Lower lobe of right lung (tissue), 2 donors: ENCODE measurements around the gene NPIPA2. TPM values are rescaled to one million over a fixed set of nuclear protein-coding genes. Genes with fewer than 3 reads are reported as not detected.
"Not testable (repeated sequence)": the region's sequence is repeated elsewhere in the genome, so short reads cannot be mapped to it uniquely, and the experiment has no call there.

ENCODE experiments used
- ATAC-seq, 2 donors: fragments of 200-7000 bp; cut with Tn5 transposase; one replicate each; pipeline ENCODE4 v1.9.1; 2020 to 2022; ENCODE audit warnings: mild to moderate bottlenecking in 2 of 2, moderate library complexity in 2 of 2
- DNase-seq: peaks from one replicate; pipeline ENCODE4 v3.0.0-alpha.2; 2020
- H3K27ac ChIP-seq: fragments of 200-600 bp; one replicate; pipeline ENCODE4 v1.8.0; 2022
- H3K27me3 ChIP-seq: fragments of 200-600 bp; one replicate; pipeline ENCODE4 v1.8.0; 2022; ENCODE audit warnings: low read depth
- H3K36me3 ChIP-seq: fragments of 200-600 bp; one replicate; pipeline ENCODE4 v1.8.0; 2022; ENCODE audit warnings: mild to moderate bottlenecking
- H3K4me1 ChIP-seq: fragments of 200-600 bp; one replicate; pipeline ENCODE4 v1.8.0; 2022
- H3K4me3 ChIP-seq: fragments of 200-600 bp; one replicate; pipeline ENCODE4 v1.8.0; 2022; ENCODE audit warnings: mild to moderate bottlenecking
- H3K9me3 ChIP-seq: fragments of 200-600 bp; one replicate; pipeline ENCODE4 v1.8.0; 2022
- intact Hi-C: fragments of 100-400 bp; cut with DNase I; formaldehyde crosslinking; loops from one replicate; pipeline ENCODE4 v1.11.0; 2022
- total RNA-seq: library from RNA; stranded (reverse); fragmentation: NEBNext Ultra II Directional; extraction: Animal tissue kit (Norgen Biotek cat#: 25700); gene quantifications from one replicate; pipeline ENCODE4 v1.2.1, GENCODE V29; 2021
- donor health status: DM: no; HTN: yes; CAD: no; lungs with severe emphysema.

The NPIPA2 gene
- total RNA-seq, 1 donor from 2014 or later: 8.5 TPM

DNA sequence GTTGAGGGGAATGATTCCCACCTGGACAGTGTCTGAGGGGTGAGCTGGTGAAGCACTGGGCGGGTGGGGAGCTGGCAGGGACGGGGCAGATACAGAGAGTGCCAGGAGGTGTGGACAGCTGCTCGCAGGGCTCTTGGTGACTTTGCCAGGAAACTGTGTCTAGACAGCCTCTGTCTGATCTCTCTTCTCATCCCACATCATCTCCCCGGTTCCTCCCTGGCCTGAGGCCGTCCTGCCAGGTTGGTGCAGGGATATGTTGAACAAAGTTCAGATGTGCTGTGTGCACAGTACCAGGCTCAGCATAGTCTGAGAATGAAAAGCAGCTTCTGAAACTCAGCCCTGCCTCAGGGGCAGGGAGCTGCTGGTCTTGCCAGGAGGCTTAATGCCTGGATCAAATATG, 47.2 kb downstream of the NPIPA2 start:
- intact Hi-C loops, H3K27ac ChIP-seq, H3K4me1 ChIP-seq, H3K27me3 ChIP-seq, H3K36me3 ChIP-seq, ATAC-seq, DNase-seq, H3K9me3 ChIP-seq, H3K4me3 ChIP-seq: not testable (repeated sequence)

DNA sequence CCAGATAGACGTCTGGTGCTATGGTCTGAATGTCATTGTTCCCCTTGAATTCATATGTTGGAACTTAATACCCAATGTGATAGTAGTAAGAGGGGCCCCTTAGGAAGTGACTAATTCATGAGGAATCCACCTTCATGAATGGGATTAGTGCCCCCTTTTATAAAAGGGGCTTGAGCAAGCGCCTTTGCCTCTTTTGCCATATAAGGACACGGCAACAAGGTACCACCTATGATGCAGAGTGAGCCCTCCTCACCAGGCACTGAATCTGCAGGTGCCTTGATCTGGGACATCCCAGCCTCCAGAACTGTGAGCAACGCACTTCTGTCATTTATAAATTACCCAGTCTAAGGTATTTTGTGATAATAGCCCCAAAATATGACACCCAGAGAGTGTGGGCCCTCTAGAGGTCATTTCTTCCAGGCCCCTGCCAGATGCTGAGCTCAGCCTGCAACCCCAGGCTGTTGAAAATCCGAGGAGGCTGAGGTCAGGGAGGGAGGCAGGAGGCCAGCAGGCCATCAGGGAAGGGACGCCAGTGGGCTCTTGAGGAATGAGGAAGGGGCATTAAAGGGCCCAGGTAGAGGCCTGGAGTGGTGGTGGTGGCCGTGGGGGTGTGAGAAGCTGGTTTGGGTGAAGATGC, 48.1 kb downstream of the NPIPA2 start:
- intact Hi-C loops: not testable (repeated sequence)

DNA sequence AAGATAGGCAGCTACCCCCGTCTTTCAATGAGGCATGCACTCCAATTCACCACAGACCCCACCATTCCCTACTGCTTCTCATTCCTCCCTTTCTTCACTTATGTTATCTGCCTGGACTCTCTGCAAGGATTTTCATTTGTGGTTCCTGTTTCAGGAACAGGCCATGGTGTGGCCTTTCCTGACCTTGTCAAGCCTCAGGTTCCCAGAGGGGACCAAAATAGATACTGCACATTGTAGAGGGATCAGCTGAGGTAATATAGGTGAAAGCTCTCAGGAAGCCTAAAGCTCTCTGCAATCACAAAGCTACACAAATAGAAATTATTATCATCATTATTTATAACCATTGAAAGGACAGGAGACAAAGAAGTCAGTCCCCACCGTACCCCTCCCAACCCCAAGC, 50.6 kb downstream of the NPIPA2 start:
- H3K4me1 ChIP-seq, ATAC-seq, intact Hi-C loops, H3K4me3 ChIP-seq, H3K27me3 ChIP-seq, DNase-seq, H3K36me3 ChIP-seq, H3K27ac ChIP-seq, H3K9me3 ChIP-seq: not testable (repeated sequence)

More for the DNA sequence above, 48.1 kb downstream of the NPIPA2 start:
- ATAC-seq, H3K9me3 ChIP-seq, H3K4me3 ChIP-seq, DNase-seq, H3K27me3 ChIP-seq, H3K36me3 ChIP-seq, H3K27ac ChIP-seq, H3K4me1 ChIP-seq: not testable (repeated sequence)

DNA sequence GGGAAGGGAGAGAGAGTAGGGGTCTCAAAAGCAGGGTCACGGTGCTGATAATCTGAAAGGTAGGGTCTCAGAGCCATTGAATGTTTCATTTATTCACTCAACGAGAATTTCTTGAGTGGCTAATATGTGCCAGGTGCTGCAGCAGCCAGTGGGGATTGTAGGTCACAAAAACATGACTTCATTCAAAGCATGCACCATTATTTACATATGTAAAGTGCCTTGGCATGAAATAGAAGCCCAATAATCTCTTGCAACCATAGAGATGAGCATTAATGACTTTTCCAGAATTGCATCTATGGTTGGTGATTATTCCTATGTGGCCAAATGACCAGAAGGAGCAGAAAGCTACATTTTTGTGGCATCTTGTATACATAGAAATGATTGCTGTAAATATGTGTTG, 55.2 kb downstream of the NPIPA2 start:
- H3K27ac ChIP-seq, ATAC-seq, H3K36me3 ChIP-seq, DNase-seq, H3K4me3 ChIP-seq, H3K27me3 ChIP-seq, H3K4me1 ChIP-seq, H3K9me3 ChIP-seq, intact Hi-C loops: not testable (repeated sequence)

DNA sequence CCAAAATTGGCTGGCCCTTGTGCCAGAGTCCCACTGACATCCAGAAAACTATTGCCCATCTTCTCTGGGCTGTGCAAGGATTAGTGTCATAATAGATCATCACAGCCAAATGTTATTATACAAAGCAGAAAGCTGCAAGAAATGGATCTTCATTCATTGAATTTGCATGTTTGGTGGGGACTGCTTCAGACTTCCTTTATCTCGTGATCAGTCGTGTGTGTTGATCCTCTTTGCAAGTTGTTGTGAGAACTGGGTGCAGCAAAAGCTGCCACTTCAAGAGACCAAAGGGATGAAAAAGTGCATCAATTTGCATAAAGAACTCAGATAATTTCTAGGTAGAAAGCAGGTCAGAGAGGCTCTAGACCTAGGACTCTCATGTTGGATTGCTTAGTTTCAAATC, 61.2 kb downstream of the NPIPA2 start:
- H3K9me3 ChIP-seq, H3K4me1 ChIP-seq, H3K27ac ChIP-seq, intact Hi-C loops, H3K36me3 ChIP-seq, ATAC-seq, H3K27me3 ChIP-seq, DNase-seq, H3K4me3 ChIP-seq: not testable (repeated sequence)

DNA sequence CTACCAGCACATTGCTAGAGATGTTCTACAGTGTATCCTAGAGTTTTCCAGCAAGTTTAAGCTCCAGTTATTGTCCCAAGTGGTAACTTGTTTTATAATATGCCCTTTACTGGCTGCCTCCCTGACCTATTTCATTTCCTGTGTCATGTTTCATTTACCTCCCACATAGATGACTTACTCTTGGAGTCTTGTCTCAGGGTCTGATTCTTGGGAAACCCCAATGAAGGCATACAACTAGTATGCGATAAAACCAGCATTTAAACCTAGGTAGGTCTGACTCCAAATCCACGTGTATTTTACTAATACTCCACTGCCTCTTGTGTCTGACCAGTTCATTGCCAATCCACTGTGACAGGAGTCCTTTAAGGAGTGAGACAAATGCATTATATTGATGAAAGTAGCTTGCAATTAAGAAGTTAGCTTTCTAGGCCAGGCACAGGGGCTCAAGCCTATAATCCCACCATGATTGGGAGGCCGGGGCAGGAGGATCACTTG, 64.9 kb downstream of the NPIPA2 start:
- H3K27ac ChIP-seq, intact Hi-C loops, H3K4me1 ChIP-seq, DNase-seq, H3K27me3 ChIP-seq, ATAC-seq, H3K4me3 ChIP-seq, H3K9me3 ChIP-seq, H3K36me3 ChIP-seq: not testable (repeated sequence)

DNA sequence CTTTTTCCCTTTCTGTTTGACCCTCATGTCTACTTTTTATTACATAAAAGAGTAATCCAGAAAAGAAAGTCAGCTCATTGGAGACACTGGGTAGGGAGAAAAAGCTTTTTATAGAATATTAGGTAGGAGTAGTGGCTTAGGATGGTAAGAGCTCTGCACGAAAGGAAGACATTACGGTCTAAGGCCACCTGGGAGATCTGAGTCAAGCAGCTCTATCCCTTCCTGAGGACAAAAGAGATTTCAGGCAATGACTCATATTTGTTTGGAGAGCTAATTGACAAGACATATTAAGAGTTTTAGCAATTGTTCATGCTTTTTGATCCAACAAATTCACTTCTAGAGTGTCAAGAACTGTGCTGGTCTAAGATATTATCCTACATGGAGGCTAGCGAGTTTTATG, 71.6 kb downstream of the NPIPA2 start:
- ATAC-seq, DNase-seq, H3K27ac ChIP-seq, intact Hi-C loops, H3K4me1 ChIP-seq, H3K27me3 ChIP-seq, H3K4me3 ChIP-seq, H3K36me3 ChIP-seq, H3K9me3 ChIP-seq: not testable (repeated sequence)

Other genes starting within 250 kb of the NPIPA2 start
- 35.7 TPM for gene PARN, start 112.3 kb upstream of the NPIPA2 start, total RNA-seq
- 90.2 TPM for gene BFAR, start 109.6 kb upstream of the NPIPA2 start, total RNA-seq
- 7.1 TPM for gene PLA2G10, start 48.2 kb upstream of the NPIPA2 start, total RNA-seq
- gene NPIPA3, start 39.1 kb upstream of the NPIPA2 start, total RNA-seq: 1.4 TPM
- 57.7 TPM for gene NOMO1, start 91.2 kb downstream of the NPIPA2 start, total RNA-seq
- 90.9 TPM for gene NPIPA1, start 194.9 kb downstream of the NPIPA2 start, total RNA-seq
- 103 TPM for gene PDXDC1, start 232.5 kb downstream of the NPIPA2 start, total RNA-seq